ENCODE data around the gene MAP2. TPM values are rescaled to one million over a fixed set of nuclear protein-coding genes. Genes with fewer than 3 reads are reported as not detected.

The MAP2 gene
- total RNA-seq, 1 experiment from 2014 or later = 6.7 TPM

DNA sequence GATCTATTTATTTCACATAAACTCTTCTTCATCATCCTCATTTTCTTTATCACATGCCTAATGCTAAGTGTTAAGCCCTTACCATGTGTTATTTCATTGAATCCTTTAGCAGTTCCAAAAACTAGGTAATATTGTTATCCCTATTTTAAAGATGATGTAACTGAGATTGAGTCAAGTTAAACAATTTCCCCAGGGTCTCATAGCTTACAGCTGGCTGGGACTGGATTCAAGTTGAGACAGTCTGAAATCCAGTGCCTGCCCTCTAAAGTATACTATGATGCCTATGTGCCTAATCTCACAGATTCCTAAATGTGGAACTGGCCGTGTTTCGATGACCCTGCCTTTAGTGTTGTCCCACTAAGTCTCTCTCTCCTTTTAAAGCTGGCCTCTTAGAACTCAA, 108.5 kb downstream of the MAP2 start:
- DNase-seq (ENCODE audit: low read depth) = no peak

- no peak for DNase-seq (ENCODE audit: low read depth)
Measured at GRCh38 chr2:209533391-209533790, 109.5 kb downstream of the MAP2 start.

DNA sequence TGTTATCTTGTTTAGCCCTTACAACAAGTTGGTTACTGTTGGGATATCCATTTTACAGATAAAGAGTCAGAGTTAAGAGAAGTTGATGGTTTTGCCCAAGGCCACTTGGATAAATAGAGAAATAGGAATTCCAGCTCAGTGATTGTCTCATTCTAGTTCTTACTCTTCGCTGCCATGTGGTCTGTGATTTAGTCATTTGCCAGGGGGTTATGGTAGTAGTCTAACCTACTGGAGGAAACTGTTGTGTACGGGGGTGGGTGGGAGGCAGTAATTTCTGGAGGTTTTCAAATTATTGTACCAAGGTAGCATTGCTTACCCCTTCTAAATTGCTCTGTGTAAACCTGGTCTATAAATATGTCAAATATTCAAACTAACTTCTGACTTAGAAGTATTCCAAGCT, 110.4 kb downstream of the MAP2 start:
- DNase-seq (ENCODE audit: low read depth) = peak; percentile 43

DNA sequence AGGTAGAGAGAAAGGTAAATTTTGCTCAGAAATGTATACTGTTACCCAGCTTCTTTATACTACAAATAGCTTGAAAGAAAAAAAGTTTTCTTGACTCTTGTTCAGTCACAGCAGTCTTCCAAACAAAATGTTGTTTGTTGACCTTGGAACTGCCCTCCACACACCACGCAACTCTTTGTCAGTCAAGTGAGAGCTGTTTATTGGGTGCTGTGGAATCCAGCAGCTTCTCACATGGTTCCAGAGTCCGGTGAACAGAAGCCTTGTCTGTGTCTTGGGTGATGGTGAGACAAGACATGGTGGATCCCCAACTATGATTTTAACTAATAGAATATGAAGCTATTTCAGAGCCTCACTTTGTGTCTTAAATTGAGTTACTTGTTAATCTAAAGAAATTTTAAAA, 112.5 kb downstream of the MAP2 start:
- DNase-seq (ENCODE audit: low read depth) = no peak

GRCh38 chr2:209547726-209548125, 123.9 kb downstream of the MAP2 start:
- DNase-seq (ENCODE audit: low read depth) = no peak

DNA sequence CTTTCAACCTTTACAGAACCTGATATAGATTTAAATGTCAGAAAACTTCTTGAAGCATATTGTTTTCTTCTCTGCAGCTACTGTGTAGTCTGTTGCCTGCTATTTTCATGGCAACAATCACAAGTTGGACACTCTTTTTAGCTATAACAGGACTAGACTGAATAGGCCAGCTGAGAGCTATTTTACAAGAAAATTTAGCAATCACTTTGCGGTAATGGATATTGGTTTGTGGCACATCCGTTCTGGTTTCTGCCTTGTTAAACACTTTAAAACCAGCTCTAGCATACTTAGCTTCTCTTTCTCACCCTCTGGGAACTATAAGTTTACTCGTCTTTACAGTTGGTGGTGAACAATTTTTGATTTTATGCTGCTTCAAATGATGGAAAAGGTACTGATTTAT, 125.7 kb downstream of the MAP2 start:
- DNase-seq (ENCODE audit: low read depth) = peak; percentile 62

DNA sequence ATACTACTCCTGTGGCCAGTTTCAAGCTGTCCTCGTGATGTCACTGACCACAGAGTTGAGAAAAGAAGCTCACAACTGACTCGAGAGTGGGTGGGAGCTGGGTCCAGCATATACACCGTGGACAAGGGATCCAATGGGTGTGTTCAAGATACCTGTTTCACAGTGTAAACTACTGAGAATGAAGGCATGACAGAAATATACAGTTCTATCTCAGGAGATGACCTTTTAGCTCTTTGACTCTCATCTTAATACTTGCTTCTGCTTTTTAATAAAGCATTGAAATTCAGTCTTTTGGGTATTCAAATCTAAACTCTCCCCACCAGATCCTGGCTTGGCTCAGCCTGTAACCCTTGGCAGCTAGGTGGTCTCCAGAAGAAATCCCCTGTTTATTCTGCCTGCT, 130.1 kb downstream of the MAP2 start:
- DNase-seq (ENCODE audit: low read depth) = no peak

DNA sequence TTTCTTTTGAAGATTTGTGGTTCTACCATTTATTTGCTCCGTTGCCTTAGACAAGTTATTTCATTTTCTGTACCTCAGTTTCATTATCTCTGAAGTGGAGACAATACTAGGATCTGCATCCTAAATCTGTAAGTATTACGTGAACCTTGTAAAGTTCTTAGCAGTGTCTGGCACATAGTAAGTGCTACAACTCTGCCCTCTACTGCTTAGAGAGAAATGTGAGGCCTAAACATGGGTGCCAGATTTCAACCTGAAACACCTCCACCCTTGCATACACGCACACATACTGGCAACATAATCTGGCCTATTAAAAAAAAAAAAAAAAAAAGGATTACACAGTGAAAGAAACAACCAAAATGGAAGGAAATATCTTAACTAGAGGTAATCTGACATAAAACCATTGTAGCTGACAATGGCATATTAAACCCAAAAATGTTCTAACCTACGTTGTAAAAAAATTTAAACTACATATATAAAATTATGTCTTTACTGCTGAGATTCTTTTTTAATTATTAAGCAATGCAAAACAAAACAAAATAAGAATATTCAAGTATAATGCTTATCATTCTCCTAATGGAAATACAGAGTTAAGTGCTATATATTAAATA, 132.6 kb downstream of the MAP2 start:
- DNase-seq (ENCODE audit: low read depth) = peak; percentile 62

DNA sequence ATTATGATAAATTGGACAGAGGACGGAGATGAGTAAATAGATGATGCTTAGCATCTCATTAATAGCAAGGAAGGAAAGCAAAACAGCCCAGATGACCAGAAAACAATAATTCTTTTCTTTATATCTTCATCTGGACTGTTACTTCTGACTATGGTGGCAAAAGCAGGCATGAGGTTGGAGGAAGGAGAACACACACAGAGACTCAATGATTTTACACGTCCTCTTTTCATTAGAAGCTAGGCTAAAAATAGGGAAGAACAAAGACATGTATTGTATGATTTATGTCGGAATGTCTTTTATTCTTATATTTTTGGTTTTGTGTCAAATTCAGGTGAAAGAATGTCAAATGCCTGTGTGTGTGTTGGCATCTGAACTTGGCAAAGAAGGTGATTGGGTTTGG, 137.1 kb downstream of the MAP2 start:
- DNase-seq (ENCODE audit: low read depth) = no peak

- DNase-seq (ENCODE audit: low read depth) = no peak
Measured at GRCh38 chr2:209563453-209563852, 139.6 kb downstream of the MAP2 start.

DNA sequence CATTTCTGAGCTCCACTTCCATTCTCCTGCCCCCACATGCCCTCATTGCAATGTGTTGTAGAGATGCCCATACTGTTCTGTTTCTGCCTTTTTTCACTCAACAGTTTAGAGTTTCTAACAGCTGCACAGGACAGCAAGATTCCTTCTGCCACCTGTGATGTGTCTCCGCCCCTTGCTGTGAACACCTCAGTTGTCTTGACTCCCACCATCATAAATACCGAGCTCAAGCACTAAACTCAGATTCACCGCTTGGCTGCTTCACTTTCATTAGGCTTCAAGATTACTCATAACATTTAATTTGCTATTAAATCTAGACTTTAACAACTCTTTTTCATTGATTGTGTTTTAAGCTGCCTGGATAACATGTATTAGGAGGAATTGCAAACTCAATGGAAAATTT, 141.0 kb downstream of the MAP2 start:
- DNase-seq (ENCODE audit: low read depth) = no peak

- no peak for DNase-seq (ENCODE audit: low read depth)
Measured at GRCh38 chr2:209565896-209566582, 142.2 kb downstream of the MAP2 start.

DNA sequence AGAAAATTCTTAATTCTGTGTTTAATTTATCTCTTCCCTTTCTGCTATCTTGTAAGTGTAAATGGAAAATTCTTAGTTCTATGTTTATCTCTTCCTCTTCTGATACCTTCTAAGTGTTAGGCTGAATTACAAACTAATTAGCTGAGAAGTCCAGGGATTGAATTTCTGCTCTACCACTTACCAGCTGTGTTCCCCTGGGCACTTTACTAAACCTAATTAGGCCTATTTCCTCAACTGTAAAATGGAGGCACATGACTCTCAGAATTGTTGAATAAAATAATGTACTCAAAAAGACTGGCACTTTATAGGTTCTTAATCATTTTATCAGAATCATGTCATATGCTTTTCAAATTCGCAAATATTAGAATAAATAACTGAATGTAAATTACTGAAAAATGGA, 146.3 kb downstream of the MAP2 start:
- no peak for DNase-seq (ENCODE audit: low read depth)

- DNase-seq (ENCODE audit: low read depth) = no peak
Measured at GRCh38 chr2:209574515-209574914, 150.7 kb downstream of the MAP2 start.

- peak; percentile 9 for DNase-seq (ENCODE audit: low read depth)
Measured at GRCh38 chr2:209577376-209578357, 153.8 kb downstream of the MAP2 start.

GRCh38 chr2:209578394-209579001, 154.7 kb downstream of the MAP2 start:
- DNase-seq (ENCODE audit: low read depth) = no peak

GRCh38 chr2:209579230-209579749, 155.4 kb downstream of the MAP2 start:
- peak; percentile 41 for DNase-seq (ENCODE audit: low read depth)

DNA sequence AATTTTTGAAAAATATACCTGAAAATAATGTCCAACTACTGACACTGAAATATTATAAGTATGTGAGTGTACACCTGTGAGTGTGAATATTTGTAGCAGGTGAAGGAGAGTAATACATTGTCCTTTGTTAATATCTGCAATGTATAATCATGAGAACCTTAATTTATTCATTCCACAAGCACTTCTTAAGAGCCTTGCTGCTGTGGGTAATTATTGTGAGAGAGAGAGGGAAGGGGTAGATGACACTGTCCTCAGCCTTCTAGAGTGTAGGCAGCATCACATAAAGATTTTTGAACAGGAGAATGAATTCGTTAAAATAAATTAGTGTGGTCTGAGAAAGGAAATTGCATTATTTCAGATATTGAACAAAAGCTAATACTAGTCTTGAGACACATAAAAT, 157.2 kb downstream of the MAP2 start:
- DNase-seq (ENCODE audit: low read depth) = no peak

DNA sequence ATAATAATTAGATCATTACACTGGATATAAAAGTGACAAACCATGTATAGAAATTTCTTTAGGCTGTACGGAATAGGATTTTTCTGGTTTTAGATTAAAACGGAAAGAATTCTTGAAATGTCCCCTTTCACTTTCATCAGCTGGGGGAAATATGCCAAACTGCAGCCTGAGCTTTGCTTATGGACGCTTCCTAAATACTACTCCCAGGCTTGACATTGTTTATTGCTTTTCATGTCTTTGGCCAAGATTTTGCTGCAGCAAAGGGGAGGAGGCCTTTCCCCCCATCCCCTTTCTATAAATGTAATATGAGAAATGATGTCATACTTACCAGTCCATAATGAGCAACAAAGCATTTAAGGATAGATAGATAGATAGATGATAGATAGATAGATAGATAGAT, 158.4 kb downstream of the MAP2 start:
- no peak for DNase-seq (ENCODE audit: low read depth)

GRCh38 chr2:209584472-209584871, 160.6 kb downstream of the MAP2 start:
- no peak for DNase-seq (ENCODE audit: low read depth)

DNA sequence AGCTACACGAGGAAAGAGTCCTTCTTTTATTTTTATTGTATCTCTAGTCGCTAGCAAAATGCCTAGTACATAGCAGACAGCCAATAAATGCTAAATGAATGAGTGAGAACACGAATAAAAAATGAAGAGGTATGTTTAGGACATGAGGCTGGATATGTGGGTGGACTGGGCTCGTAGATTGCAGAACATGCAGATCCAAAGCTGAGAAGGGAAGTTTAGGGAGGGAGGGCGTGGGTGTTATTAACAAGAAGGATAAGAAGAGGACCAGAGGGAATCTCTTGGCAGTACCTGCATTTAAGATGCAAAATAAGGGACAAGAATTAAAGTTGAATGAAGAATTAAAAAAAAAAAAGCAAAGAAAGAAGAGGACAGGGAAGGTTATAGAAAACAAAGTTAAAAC, 161.1 kb downstream of the MAP2 start:
- no peak for DNase-seq (ENCODE audit: low read depth)

DNA sequence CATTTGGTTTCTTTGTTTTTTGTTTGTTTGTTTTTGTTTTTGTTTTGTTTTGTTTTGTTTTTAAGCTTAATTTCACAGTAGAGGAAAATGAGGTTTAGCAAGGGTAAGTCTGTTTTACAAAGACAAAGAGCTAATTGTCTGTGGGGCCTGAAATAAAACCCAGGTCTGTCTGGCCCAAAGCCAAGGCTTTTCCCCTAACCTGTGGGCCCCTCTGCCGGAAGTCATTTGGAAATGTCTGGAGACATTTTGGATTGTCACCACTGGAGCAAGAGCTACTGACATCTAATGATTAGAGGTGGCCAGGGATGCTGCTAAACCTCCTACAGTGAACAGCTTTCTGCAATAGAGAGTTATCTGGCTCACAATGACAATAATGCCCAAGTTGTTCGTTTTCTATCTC, 167.2 kb downstream of the MAP2 start:
- no peak for DNase-seq (ENCODE audit: low read depth)

Data from RPMI7951 (cell line).